Mesothelial cell of epicardium (in vitro differentiated cells): ENCODE data around the gene FCHSD2. TPM values are rescaled to one million over a fixed set of nuclear protein-coding genes. Genes with fewer than 3 reads are reported as not detected.
"Not testable (repeated sequence)": the region's sequence is repeated elsewhere in the genome, so short reads cannot be mapped to it uniquely, and the experiment has no call there.

Experiments
- DNase-seq, 2 experiments: peaks; one replicate each; pipeline ENCODE4 v3.0.0; 2021; ENCODE audit warnings: low spot score in 2 of 2; ENCODE audit not compliant: unreplicated experiment in 2 of 2
- H3K27ac Mint-ChIP-seq: 2 replicates; pipeline ENCODE4 v1.8.0; 2021; ENCODE audit warnings: mixed read lengths
- H3K27me3 Mint-ChIP-seq: 2 replicates; pipeline ENCODE4 v1.8.0; 2021; ENCODE audit warnings: low read depth, mixed read lengths
- H3K36me3 Mint-ChIP-seq: 2 replicates; pipeline ENCODE4 v1.8.0; 2021; ENCODE audit warnings: mixed read lengths
- H3K4me1 Mint-ChIP-seq: 2 replicates; pipeline ENCODE4 v1.8.0; 2021; ENCODE audit warnings: mixed read lengths
- H3K4me3 Mint-ChIP-seq: 2 replicates; pipeline ENCODE4 v1.8.0; 2021; ENCODE audit warnings: mild to moderate bottlenecking, moderate library complexity, mixed read lengths
- H3K9me3 Mint-ChIP-seq: 2 replicates; pipeline ENCODE4 v1.8.0; 2021; ENCODE audit warnings: mixed read lengths
- CTCF ChIP-seq: fragments of 200-600 bp; sonication (generic); IDR thresholded peaks from one replicate; pipeline ENCODE4 v1.5.0; 2021; ENCODE audit warnings: antibody characterized with exemption; ENCODE audit not compliant: unreplicated experiment
- total RNA-seq: library from RNA; stranded (reverse); gene quantifications from 3 replicates; pipeline ENCODE4 v1.2.1, GENCODE V29; 2021

The FCHSD2 gene
- total RNA-seq, 1 donor from 2014 or later = 33.8 TPM

- H3K36me3 Mint-ChIP-seq = peaks cover 16% of the 10 kb centered on the region
- H3K9me3 Mint-ChIP-seq = peaks cover 6% of the 10 kb centered on the region
- no peak for DNase-seq
- H3K27me3 Mint-ChIP-seq = no peaks in the 10 kb centered on the region
- H3K4me1 Mint-ChIP-seq = no peaks in the 10 kb centered on the region
- no peak overlapping the region for H3K27ac Mint-ChIP-seq
- TF ChIP-seq CTCF = no peak
- H3K4me3 Mint-ChIP-seq = no peak overlapping the region
Observed at GRCh38 chr11:72981971-72982685, 160.0 kb downstream of the FCHSD2 start.

- DNase-seq = no peak
- Mint-ChIP-seq H3K4me1 (no peaks in the 10 kb centered on the region), H3K9me3 (peaks cover 9% of the 10 kb centered on the region), H3K27me3 (no peaks in the 10 kb centered on the region), H3K4me3 (no peak overlapping the region), H3K27ac (no peak overlapping the region), H3K36me3 (peaks cover 21% of the 10 kb centered on the region)
- TF ChIP-seq CTCF = no peak
Observed at GRCh38 chr11:72981080-72981479, 161.0 kb downstream of the FCHSD2 start.

DNA sequence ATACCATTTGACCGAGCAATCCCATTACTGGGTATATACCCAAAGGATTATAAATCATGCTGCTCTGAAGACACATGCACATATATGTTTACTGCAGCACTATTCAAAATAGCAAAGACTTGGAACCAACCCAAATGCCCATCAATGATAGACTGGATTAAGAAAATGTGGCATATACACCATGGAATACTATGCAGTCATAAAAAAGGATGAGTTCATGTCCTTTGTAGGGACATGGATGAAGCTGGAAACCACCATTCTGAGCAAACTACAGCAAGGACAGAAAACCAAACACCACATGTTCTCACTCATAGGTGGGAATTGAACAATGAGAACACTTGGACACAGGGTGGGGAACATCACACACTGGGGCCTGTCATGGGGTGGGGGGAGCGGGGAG is 164.3 kb downstream of the FCHSD2 start:
- not testable (repeated sequence) for H3K27me3 Mint-ChIP-seq, H3K4me3 Mint-ChIP-seq, H3K4me1 Mint-ChIP-seq, DNase-seq, H3K27ac Mint-ChIP-seq
- H3K36me3 Mint-ChIP-seq = peaks cover 38% of the 10 kb centered on the region
- H3K9me3 Mint-ChIP-seq = peaks cover 30% of the 10 kb centered on the region

GRCh38 chr11:72976522-72976892 is 165.6 kb downstream of the FCHSD2 start:
- H3K27ac Mint-ChIP-seq, H3K4me1 Mint-ChIP-seq, H3K4me3 Mint-ChIP-seq, H3K27me3 Mint-ChIP-seq, DNase-seq: not testable (repeated sequence)
- Mint-ChIP-seq H3K36me3 (peaks cover 40% of the 10 kb centered on the region), H3K9me3 (peaks cover 30% of the 10 kb centered on the region)

DNA sequence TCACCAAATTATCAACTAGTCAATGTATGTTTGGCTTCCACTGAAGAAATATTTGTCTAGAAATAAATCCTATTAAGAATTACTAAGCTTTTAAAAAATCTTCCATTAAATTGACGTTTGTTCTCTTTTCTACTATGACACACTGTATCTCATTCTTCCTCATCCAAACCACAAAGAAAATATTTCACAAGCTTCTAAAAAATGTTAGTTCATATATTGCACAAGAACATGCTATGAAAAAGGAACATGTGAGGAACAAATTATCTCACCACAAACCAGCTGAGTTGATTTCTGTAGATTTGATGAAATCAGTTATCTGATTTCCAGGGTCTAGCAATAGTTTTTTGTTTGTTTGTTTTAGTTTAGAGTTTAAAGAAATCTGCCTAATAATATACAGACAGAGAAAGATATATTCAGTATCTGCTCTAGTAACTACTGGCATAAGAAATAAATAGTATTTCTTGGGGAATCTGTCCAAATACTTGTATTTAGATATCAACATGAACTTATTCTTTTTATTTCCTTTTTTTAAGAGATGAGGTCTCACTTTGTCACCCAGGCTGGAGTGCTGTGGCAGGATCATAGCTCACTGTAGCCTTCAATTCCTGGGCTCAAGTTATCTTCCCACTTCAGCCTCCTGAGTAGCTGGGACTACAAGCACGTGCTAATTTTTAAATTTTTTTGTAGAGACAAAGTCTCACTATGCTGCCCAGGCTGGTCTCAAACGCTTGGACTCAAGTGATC is 166.2 kb downstream of the FCHSD2 start:
- no peak for TF ChIP-seq CTCF
- peaks cover 11% of the 10 kb centered on the region for H3K4me1 Mint-ChIP-seq
- H3K4me3 Mint-ChIP-seq = no peak overlapping the region
- peaks cover 30% of the 10 kb centered on the region for H3K9me3 Mint-ChIP-seq
- no peaks in the 10 kb centered on the region for H3K27me3 Mint-ChIP-seq
- no peak for DNase-seq
- peak overlapping the region; percentile 26 for H3K27ac Mint-ChIP-seq
- peaks cover 40% of the 10 kb centered on the region for H3K36me3 Mint-ChIP-seq

DNA sequence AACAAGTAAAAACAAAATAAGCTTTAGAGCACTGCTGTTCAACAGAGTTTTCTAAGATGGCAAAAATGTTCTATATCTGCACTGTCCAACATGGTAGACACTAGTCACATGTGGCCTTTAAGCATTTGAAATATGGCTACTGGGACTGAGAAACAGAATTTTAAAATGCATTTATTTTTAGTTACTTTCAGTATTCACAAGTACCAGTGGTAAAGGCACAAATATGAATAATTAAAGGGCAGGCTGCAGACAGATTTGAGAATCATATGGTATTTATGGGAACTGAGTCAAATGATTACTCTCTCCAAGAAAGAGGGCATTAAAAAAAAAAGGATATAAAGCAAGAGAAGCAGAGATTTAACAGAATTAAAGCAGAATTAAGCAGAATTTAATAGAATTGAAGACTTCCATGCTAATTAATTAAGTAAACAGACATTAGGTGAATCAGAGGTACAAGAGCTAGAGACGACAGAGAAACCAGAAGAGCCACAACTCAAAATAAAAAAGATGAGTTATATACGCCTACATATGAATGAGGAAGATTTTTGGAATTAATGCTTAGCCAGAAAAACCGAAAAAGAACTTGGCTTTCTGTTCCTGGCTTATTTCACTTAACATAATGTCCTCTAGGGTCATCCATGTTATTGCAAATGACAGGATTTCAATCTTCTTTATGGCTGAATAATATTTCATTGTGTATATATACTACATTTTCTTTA is 167.5 kb downstream of the FCHSD2 start:
- Mint-ChIP-seq H3K27ac (no peak overlapping the region), H3K9me3 (peaks cover 30% of the 10 kb centered on the region)

More for the DNA sequence above, 167.5 kb downstream of the FCHSD2 start:
- TF ChIP-seq CTCF = no peak
- Mint-ChIP-seq H3K4me3 (no peak overlapping the region), H3K4me1 (peaks cover 24% of the 10 kb centered on the region), H3K27me3 (no peaks in the 10 kb centered on the region), H3K36me3 (peaks cover 38% of the 10 kb centered on the region)
- no peak for DNase-seq
